ENCODE results near the gene FPR2.
"Not testable (repeated sequence)": the region's sequence is repeated elsewhere in the genome, so short reads cannot be mapped to it uniquely, and the experiment has no call there.

FPR2 gene

DNA sequence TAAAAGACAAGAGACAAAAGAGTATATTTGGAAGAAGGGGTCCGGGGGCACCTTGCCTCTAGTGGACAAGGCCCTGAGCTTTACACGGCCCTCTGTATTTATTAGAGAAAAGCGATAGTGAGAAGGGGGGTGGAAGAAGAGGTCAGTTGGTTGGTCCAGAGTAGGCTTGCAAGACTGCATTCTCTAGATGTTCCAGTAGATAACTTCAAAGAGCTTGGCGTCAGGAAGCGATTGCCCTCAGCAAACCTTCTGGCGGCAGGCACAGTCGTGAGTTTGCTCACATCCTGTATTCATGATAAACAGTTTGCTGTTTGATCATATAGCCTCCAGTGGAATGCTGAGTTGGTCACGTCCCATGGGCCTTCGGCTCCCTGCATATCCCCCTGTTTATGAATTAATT lies 43.8 kb downstream of the FPR2 start:
- not testable (repeated sequence) for DNase-seq (ENCODE audit: low read depth in 2 of 2)

DNA sequence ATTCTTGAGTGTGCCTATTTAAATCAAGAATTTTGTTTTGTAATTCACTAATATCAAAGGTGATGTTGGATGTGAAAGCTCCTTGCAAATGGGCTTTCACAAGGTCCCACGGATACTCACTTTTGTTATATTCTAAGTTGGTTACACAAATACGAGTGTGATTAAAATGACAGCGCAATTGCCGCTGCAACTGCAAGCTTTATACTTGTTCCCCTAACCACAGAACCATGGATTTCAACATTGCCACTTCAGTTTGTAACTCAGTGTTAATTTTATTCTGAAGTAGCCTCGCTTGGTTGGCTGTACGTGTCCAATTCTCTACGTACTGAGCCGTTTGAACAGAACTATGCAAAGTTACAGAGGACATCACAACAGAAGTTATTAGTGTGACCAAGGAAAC lies 44.4 kb downstream of the FPR2 start:
- DNase-seq (ENCODE audit: low read depth in 2 of 2), result not testable (repeated sequence)

DNA sequence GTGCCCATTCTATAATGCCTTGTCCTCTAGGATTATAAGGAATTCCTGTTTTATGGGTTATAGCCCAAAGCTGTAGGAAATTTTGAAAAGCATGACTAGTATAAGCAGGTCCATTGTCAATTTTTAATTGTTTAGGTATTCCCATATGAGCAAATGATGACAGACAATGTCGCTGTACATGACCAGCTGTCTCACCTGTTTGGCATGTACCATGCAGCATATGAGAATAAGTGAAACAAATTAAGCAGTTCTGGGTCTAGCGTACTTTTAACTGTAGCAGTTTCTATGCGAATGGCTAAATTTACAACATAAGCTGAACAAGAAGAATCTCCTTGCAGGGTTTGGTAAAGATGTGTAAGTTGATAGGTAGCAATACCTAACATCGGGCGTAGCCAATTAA lies 45.6 kb downstream of the FPR2 start:
- not testable (repeated sequence) for DNase-seq (ENCODE audit: low read depth in 2 of 2)

DNA sequence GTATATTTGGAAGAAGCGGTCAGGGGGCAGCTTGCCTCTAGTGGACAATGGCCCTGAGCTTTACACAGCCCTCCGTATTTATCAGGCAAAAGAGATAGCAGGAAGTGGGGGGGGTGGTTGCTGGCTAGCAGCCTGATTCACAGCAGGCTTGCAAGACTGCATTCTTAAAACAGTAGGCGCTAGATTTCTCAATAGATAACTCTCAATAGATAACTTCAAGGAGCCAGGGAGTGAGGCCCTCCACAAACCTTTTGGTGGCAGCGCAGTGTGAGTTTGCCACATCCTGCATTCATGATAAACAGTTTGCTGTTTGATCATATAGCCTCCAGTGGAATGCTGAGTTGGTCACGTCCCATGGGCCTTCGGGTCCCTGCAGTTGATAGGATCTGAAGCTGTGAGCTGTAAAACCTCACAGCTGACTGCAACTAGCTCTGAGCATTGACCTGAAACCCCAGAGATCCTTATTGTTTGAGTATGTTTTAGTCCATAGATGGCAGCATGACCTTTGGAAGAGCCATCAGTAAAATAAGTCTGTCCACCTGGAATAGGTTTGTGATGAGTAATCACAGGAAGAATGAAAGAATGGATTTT lies 46.2 kb downstream of the FPR2 start:
- DNase-seq (ENCODE audit: low read depth in 2 of 2), result no peak

DNA sequence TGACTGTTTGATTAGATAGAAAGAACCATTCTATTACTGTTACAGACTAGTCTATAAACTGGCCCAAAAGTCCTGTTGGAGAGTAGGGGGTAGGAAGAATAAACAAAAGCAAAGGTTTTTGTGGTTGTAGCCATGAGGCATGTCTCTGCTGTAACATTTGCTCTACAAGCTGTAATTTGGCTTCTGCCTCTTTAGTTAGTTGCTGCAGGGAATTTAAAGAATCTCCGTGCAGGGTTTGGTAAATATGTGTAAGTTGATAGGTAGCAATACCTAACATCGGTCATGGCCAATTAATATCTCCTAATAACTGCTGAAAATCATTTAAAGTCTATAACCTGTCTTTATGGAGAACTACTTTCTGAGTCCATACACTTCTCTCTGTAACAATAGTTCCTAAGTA lies 46.9 kb downstream of the FPR2 start:
- no peak for DNase-seq (ENCODE audit: low read depth in 2 of 2)

DNA sequence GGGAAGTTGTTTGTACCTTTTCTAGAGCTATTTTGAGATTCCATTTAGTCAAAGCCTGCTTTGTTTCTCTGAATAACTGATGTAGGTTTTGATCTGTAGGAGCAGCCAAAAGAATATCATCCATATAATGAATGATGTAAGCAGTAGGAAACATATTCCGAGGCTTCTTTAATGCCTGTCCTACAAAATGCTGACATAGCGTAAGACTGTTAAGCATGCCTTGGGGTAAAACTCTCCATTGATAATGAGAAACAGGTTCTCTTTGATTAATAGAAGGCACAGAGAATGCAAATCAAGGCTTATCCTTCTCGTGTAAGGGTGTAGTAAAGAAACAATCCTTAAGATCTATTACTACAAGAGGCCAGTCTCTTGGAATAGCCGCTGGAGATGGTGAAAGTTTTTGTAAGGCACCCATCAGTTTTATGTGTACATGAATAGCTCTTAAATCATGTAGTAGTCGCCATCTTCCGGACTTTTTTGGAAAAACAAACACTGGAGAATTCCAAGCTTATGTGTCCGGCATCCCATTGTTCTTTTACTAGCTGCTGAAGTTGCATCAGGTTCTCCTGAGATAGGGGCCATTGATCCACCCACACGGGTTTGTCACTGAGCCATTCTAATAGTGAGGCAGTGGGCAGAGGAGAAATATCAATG lies 47.5 kb downstream of the FPR2 start:
- no peak for DNase-seq (ENCODE audit: low read depth in 2 of 2)

DNA sequence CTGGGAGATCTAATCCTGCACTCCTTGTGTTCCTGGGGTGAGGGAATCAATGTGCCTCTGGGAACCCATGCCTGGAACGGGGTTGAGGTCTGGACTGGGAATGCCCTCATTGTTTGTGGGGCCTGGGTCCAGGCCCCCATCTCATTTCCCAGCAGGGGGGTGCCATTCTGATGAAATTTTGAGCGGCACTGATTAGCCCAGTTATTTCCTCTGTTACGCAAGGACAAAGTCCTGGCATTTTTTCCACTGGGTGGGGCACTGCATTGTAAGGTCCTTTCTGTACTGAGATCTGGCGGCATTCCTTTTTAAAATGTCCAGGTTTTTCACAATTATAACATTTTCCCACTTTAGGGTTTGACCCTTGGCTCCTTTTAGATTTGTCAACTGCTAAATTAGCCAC lies 48.8 kb downstream of the FPR2 start:
- DNase-seq (ENCODE audit: low read depth in 2 of 2), result no peak

DNA sequence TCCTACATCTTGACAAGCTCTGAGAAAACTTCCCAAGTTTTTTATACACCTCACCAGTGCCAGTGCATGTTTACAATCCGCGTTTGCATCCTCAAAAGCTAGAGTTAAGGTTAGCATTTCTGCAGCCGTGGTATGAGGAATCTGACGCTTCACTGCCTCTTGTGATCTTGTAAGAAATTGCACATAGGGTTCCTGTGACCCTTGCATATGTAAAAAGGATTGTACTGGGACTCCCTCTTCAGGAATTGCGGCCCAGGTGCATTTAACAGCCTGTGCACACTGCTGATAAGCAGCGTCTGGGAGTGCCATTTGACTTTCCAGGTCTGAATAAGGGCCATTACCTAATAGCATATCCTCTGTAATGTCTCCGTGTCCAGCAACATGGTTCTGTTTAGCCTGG lies 49.2 kb downstream of the FPR2 start:
- no peak for DNase-seq (ENCODE audit: low read depth in 2 of 2)

DNA sequence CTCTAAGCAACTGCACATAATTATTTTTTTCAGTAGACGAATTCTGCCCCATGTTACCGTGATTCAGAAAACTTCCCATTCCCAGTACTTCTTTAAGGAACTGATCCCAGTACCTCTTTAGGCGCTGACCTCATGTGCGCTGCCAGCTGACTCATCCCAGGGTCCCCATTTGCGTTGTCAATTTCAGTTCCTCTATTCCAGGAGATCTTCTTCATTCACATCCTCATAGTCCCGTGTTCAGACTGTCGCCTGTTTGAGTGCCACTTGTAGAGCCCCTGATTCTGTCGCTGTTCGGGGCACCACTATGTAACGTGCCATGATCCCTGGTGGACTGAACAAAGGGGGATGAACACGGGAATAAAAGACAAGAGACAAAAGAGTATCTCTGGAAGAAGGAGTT lies 50.4 kb downstream of the FPR2 start:
- no peak for DNase-seq (ENCODE audit: low read depth in 2 of 2)

DNA sequence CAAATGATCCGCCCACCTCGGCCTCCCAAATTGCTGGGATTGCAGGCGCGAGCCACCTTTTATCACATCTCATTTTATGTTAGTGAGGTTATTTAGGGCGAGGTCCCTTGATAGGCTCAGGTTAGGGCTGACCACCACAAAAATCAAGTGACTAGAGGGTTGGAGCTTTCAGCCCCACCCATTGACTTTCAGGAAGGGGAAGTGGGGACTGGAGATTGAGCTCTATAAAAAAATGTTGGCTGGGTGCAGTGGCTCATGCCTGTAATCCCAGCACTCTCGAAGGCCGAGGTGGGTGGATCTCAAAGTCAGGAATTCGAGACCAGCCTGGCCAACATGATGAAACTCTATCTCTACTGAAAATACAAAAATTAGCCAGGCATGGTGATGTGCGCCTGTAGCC lies 54.1 kb downstream of the FPR2 start:
- DNase-seq (ENCODE audit: low read depth in 2 of 2), result no peak

DNA sequence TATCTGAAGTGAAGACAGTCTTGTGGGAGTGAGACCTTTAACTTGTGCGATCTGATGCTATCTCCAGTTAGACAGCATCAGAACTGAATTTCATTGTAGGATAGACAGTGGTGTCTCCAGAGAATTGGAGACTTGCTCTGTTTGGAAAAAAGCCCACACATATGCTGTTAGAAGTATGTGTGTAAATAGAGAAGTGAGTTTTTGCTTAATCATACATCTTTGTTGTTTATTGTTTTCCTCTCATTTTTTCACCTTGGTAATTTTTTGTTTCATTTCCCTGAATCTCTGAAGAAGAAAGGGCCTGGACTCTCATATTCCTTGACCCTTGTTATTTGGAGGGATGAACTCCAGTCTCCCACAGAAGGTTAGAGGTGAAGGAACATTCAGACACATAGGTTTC lies 55.7 kb downstream of the FPR2 start:
- DNase-seq (ENCODE audit: low read depth in 2 of 2), result no peak

DNA sequence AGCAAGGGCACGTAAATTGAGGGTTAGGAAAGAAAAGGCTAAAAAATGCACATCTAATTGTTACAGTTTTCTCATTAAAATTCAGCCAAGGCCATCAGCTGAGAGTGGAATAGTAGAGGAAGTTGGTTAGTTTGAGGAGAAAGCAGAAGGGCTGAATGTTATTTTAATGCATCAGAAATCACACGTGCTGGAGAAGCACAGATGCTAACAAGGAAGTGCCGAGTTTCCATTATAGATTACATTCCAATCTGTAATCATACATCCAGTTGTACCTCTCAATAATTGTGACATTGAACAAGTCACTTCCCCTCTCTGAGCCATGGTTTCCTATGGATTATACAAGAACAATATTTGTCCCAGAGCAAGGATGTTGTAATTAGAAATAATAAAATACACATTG lies 59.0 kb downstream of the FPR2 start:
- no peak for DNase-seq (ENCODE audit: low read depth in 2 of 2)

Measured in stimulated activated CD4-positive, alpha-beta T cell treated with anti-CD3 and anti-CD28 coated beads, Interleukin-12 subunit alpha, Interleukin-12 subunit beta, amount 100 ng/mL, for 24 hours (primary cell).